HG03354 (cell line): ENCODE measurements around the gene HOXA4.

Source experiments
- ATAC-seq: cut with Tn5 transposase; IDR thresholded peaks from one replicate; pipeline ENCODE4 v1.9.1; 2021; ENCODE audit warnings: mild to moderate bottlenecking; ENCODE audit not compliant: unreplicated experiment, poor library complexity, severe bottlenecking

HOXA4 gene

DNA sequence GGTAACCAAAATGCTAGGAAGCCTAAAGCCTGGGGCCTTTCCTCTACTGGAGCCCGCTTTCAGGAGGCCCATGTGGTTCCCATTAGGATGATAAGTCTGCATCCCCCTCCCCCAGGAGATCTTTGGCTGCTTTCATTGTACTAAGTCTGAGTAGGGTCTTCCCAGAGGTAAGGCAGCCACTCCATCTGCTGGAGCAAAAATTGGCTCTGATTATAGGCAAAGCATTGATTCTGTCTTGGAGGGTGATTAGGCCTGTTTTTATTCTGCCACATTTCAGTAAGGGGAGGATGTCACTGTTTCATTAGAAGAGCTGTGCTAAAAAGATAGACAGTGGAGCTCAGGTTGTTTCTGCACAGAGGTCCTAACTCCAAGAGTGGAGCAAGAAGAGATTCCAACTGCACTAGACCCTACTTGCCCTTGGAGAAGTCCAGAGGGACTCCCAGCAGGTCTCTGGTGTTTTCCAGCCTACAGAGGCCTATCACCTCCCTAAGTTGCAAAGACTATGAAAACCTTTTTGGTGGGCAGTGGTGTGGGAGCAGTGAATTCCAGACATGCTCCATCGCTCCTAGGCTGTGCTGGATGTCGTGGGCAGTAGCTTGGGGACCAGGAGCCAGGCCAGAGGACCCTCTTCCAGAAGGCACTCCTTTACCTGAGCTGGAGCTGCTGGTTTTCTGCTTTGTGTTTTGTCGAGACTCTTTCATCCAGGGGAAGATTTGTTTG is 20.9 kb downstream of the HOXA4 start:
- no peak for ATAC-seq

DNA sequence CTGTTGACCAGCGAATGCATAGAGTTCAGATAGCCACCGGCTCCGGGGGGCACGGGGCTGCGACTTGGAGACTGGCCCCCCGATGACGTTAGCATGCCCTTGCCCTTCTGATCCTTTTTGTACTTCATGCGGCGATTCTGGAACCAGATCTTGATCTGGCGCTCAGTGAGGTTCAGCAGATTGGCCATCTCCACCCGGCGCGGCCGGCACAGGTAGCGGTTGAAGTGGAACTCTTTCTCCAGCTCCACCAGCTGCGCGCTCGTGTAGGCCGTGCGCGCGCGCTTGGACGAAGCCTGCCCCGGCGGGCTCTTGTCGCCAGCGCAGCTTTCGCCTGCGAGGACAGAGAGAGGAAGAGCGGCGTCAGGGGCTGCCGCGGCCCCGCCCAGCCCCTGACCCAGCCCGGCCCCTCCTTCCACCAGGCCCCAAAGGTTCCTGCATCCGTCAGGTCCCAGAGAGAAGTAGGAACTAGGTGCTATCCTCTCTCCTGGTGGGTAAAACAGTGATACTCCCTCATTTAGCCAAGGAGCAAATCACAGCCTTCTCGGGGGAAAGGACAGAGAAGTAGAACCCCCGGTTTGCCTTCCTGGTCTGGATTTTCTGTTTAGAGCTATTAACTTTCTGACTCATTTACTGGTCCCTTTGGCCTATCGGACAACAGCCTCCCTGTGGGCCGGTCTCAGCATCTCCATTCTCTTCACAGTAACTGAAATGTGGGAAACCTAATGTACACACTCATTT is 22.0 kb downstream of the HOXA4 start:
- ATAC-seq = no peak

- ATAC-seq = no peak
Observed at GRCh38 chr7:27107391-27108381, 22.9 kb downstream of the HOXA4 start.

DNA sequence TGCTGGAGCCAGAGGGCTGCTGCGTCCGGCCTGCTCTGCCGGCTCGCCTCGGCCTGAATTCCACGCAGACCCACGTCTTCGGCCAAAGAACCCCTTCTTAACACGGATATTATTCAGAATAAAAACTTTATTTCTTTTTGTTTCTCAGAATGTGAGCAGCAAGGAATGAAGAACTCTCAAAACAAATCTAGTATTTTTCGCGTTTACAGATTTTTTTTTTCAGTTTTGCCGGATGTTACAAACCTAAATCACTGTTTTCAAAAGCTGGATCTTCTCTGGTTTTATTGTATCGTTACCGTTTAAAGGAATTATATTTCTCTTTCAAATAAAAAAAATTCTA is 23.7 kb downstream of the HOXA4 start:
- no peak for ATAC-seq

- no peak for ATAC-seq
Observed at GRCh38 chr7:27106181-27106900, 24.2 kb downstream of the HOXA4 start.

- no peak for ATAC-seq
Observed at GRCh38 chr7:27105301-27106031, 25.1 kb downstream of the HOXA4 start.

- no peak for ATAC-seq
Observed at GRCh38 chr7:27104341-27105058, 26.1 kb downstream of the HOXA4 start.

DNA sequence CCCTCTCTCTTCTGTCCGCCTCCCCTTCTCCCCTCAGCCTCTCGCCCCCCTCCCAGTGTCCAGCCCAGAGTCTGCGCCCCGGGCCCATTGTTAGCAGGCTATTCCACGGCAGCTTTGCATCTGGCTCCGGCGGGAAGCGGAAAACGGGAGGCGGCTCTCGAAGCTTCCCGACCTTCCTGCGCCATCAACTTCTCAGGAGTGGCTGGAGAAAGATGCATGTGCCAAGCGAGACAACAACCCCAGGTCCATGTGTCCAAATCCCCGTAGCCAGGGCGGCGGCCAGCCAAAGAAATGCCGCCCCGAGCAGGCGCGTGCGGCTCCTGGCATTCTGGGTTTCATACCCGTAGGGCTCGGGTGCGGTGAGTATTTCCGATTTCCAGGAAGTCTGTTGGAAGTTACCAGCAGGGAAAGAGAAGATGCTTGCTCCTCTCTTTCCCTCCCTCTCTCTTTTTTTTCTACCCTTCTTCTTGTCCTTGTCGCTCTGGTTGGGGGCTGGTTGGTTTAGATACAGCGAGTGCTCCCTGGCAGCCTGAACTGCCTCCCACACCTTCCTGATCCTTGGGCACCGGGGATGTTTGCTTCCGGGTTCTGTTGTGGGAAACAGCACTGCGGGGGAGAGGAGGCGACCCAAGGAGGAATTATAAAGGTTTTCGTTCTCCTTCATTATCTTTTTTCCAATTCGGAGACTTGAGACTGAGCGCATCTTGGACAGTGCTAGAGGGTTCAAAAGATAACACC is 26.9 kb downstream of the HOXA4 start:
- ATAC-seq = no peak

GRCh38 chr7:27102581-27103442 is 27.7 kb downstream of the HOXA4 start, which contains the start of gene HOXA2:
HOXA2 (minus strand) TSS chr7:27102683; CDS start chr7:27102500, 183 bp downstream.
- no peak for ATAC-seq

DNA sequence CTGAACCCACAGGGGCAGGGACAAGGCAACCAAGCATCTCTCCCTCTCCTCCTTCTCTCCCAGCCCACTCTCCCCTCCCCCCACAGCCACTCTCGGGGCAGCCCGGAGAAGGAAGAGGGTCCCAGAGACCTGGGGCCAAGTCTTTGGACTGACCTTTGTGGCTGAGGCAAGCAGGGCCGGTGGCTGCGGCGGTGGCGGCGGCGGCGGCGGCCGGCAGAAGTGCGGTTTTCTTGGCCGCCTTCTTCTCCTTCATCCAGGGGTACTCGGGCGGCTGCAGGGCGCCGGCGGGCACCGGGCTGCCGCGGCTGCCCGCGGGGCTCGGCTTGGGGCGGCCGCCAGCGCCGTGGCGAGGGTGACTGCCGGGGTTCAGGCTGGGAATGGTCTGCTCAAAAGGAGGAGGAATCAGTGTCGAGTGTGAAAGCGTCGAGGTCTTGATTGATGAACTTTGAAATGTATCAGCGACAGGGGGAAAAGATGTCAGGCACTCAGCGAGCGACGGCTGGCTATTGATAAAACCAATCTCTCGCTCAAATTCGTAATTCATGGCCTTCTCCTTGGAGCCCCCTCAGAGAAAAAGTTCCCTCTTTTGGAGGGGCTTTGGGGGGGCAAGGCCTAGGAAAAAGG is 28.5 kb downstream of the HOXA4 start:
- ATAC-seq = no peak

- ATAC-seq = no peak
Observed at GRCh38 chr7:27101171-27101956, 29.2 kb downstream of the HOXA4 start.

GRCh38 chr7:27100694-27101170 is 29.8 kb downstream of the HOXA4 start:
- ATAC-seq = no peak

- ATAC-seq = no peak
Observed at GRCh38 chr7:27099453-27100370, 30.8 kb downstream of the HOXA4 start.
